ENCODE measurements around the gene TMEM178B. TPM values are rescaled to one million over a fixed set of nuclear protein-coding genes. Genes with fewer than 3 reads are reported as not detected.

The TMEM178B gene
- total RNA-seq, 1 experiment from 2014 or later = 0.39 TPM

GRCh38 chr7:141320287-141320686 lies 246.4 kb downstream of the TMEM178B start:
- DNase-seq (ENCODE audit: low read depth, low spot score) (no peak), ATAC-seq (no peak)
- ChIA-PET CTCF (no interaction called here), POLR2A (no interaction called here)
- Histone ChIP-seq H3K9me3 (ENCODE audit: control insufficient read depth, insufficient read depth, low read depth, low read length) (no peaks in the 10 kb centered on the region), H3K4me1 (ENCODE audit: control insufficient read depth, insufficient read depth, low read length) (no peaks in the 10 kb centered on the region), H3K4me3 (ENCODE audit: low read depth in 2 of 2, low read length in 2 of 2) (no peak overlapping the region), H3K36me3 (ENCODE audit: control insufficient read depth, insufficient read depth, low read length) (no peaks in the 10 kb centered on the region), H3K27me3 (ENCODE audit: control insufficient read depth, insufficient read depth, low read length) (no peaks in the 10 kb centered on the region), H3K27ac (ENCODE audit: low read length) (no peak overlapping the region)
- intact Hi-C loops (cut with micrococcal nuclease; ENCODE audit: unreplicated experiment) (no loop called here), in situ Hi-C loops (cut with HindIII; ENCODE audit: low pct_unique_long_range_greater_than_20kb, low sequenced_read_pairs) (no loop called here)
- no TSS peak for BruUV-seq (replicated peaks)
- TF ChIP-seq POLR2AphosphoS5 (IDR thresholded peaks at IDR 0.05; ENCODE audit: low read depth, low read length) = no peak

- ChIA-PET CTCF (no interaction called here), POLR2A (no interaction called here)
- H3K9me3 ChIP-seq (ENCODE audit: control insufficient read depth, insufficient read depth, low read depth, low read length) = no peaks in the 10 kb centered on the region
- DNase-seq (ENCODE audit: low read depth, low spot score) (no peak), ATAC-seq (no peak)
- TF ChIP-seq TCF7L2 (IDR thresholded peaks at IDR 0.05; ENCODE audit: low read depth, low read length) (no peak), POLR2AphosphoS5 (IDR thresholded peaks at IDR 0.05; ENCODE audit: low read depth, low read length) (no peak), REST (IDR thresholded peaks at IDR 0.05; ENCODE audit: insufficient read depth in 1 of 2, low read depth in 2 of 2, low read length in 1 of 2) (no peak), SIN3A (IDR thresholded peaks at IDR 0.05; ENCODE audit: borderline replicate concordance, insufficient read depth, low read depth, low read length) (no peak), CTCF (IDR thresholded peaks at IDR 0.05) (no peak)
- H3K4me3 ChIP-seq (ENCODE audit: low read depth in 2 of 2, low read length in 2 of 2) = no peak overlapping the region
- H3K27ac ChIP-seq (ENCODE audit: low read length) = no peak overlapping the region
- intact Hi-C loops (cut with micrococcal nuclease; ENCODE audit: unreplicated experiment) (no loop called here), in situ Hi-C loops (cut with HindIII; ENCODE audit: low pct_unique_long_range_greater_than_20kb, low sequenced_read_pairs) (no loop called here)
- no peaks in the 10 kb centered on the region; the same call in 1 of the 2 replicates for H3K27me3 ChIP-seq (ENCODE audit: control insufficient read depth, insufficient read depth, low read length)
- BruUV-seq (replicated peaks) = no TSS peak
- H3K4me1 ChIP-seq (ENCODE audit: control insufficient read depth, insufficient read depth, low read length) = no peaks in the 10 kb centered on the region
- no peaks in the 10 kb centered on the region for H3K36me3 ChIP-seq (ENCODE audit: control insufficient read depth, insufficient read depth, low read length)
Measured at GRCh38 chr7:141322383-141322782, 248.5 kb downstream of the TMEM178B start.

GRCh38 chr7:141323826-141324225 lies 250.0 kb downstream of the TMEM178B start:
- in situ Hi-C loops (cut with HindIII; ENCODE audit: low pct_unique_long_range_greater_than_20kb, low sequenced_read_pairs) (no loop called here), intact Hi-C loops (cut with micrococcal nuclease; ENCODE audit: unreplicated experiment) (no loop called here)
- Histone ChIP-seq H3K27me3 (ENCODE audit: control insufficient read depth, insufficient read depth, low read length) (no peaks in the 10 kb centered on the region; the same call in 1 of the 2 replicates), H3K4me1 (ENCODE audit: control insufficient read depth, insufficient read depth, low read length) (no peaks in the 10 kb centered on the region), H3K9me3 (ENCODE audit: control insufficient read depth, insufficient read depth, low read depth, low read length) (no peaks in the 10 kb centered on the region), H3K4me3 (ENCODE audit: low read depth in 2 of 2, low read length in 2 of 2) (no peak overlapping the region), H3K36me3 (ENCODE audit: control insufficient read depth, insufficient read depth, low read length) (no peaks in the 10 kb centered on the region), H3K27ac (ENCODE audit: low read length) (no peak overlapping the region)
- ATAC-seq (no peak), DNase-seq (ENCODE audit: low read depth, low spot score) (no peak)
- ChIA-PET CTCF (no interaction called here), POLR2A (no interaction called here)
- TF ChIP-seq CTCF (IDR thresholded peaks at IDR 0.05) (no peak), SIN3A (IDR thresholded peaks at IDR 0.05; ENCODE audit: borderline replicate concordance, insufficient read depth, low read depth, low read length) (no peak), REST (IDR thresholded peaks at IDR 0.05; ENCODE audit: insufficient read depth in 1 of 2, low read depth in 2 of 2, low read length in 1 of 2) (no peak), POLR2AphosphoS5 (IDR thresholded peaks at IDR 0.05; ENCODE audit: low read depth, low read length) (no peak), TCF7L2 (IDR thresholded peaks at IDR 0.05; ENCODE audit: low read depth, low read length) (no peak)
- BruUV-seq (replicated peaks) = no TSS peak

Data from Panc1 (cell line).